K562 (cell line): ENCODE data around the gene SGMS1. TPM values are rescaled to one million over a fixed set of nuclear protein-coding genes. Genes with fewer than 3 reads are reported as not detected.

Source experiments
- E2F3 ChIP-seq: fragments of 250-450 bp; sonication (Bioruptor Pico); IDR thresholded peaks from 2 replicates; pipeline ENCODE4 v1.4.0; 2020; ENCODE audit warnings: mild to moderate bottlenecking
- ETV1 ChIP-seq: fragments of 450-650 bp; conservative IDR thresholded peaks from 2 replicates; pipeline ENCODE4 v1.6.1; 2016; ENCODE audit warnings: missing genetic modification characterization, control low read depth, low read depth, missing compliant biosample characterization
- GATAD2A ChIP-seq: fragments of 450-650 bp; IDR thresholded peaks from 2 replicates; pipeline ENCODE4 v1.6.1; 2017
- HDAC6 ChIP-seq: IDR thresholded peaks from 2 replicates; pipeline ENCODE4 v1.6.1; 2012; ENCODE audit warnings: low read depth, mild to moderate bottlenecking, control low read depth, inconsistent platforms, low read length, moderate library complexity
- HES1 ChIP-seq: fragments of 450-650 bp; IDR thresholded peaks from 2 replicates; pipeline ENCODE4 v1.6.1; 2016; ENCODE audit warnings: low read depth, mild to moderate bottlenecking, moderate library complexity
- HMBOX1 ChIP-seq: sonication (generic); IDR thresholded peaks from 2 replicates; pipeline ENCODE4 v1.6.1; 2016
- HNRNPL ChIP-seq: fragments of 200-400 bp; formaldehyde crosslinking; IDR thresholded peaks from 2 replicates; pipeline ENCODE4 v1.6.1; 2017; ENCODE audit warnings: low read depth, mild to moderate bottlenecking, low read length
- MTA3 ChIP-seq: fragments of 450-650 bp; formaldehyde crosslinking; IDR thresholded peaks from 2 replicates; pipeline ENCODE4 v1.6.1; 2017; ENCODE audit warnings: mild to moderate bottlenecking, borderline replicate concordance
- PHTF2 ChIP-seq: fragments of 250-450 bp; sonication (Bioruptor Pico); IDR thresholded peaks from 2 replicates; pipeline ENCODE4 v1.5.0; 2021; ENCODE audit warnings: mild to moderate bottlenecking
- POLR2AphosphoS5 ChIP-seq: IDR thresholded peaks from 2 replicates; pipeline ENCODE4 v1.6.1; 2011; ENCODE audit warnings: mild to moderate bottlenecking, low read depth, low read length, moderate library complexity; ENCODE audit not compliant: control insufficient read depth, insufficient read depth
- SRSF1 ChIP-seq: fragments of 200-400 bp; formaldehyde crosslinking; IDR thresholded peaks from 2 replicates; pipeline ENCODE4 v1.6.1; 2017; ENCODE audit warnings: mild to moderate bottlenecking, low read depth, low read length, moderate library complexity
- THRA ChIP-seq: fragments of 450-650 bp; IDR thresholded peaks from 2 replicates; pipeline ENCODE4 v1.6.1; 2017; ENCODE audit warnings: mild to moderate bottlenecking, moderate library complexity
- TOE1 ChIP-seq, 2 experiments: fragments of 450-650 bp in 1 of 2; sonication (generic) in 1 of 2; formaldehyde crosslinking in 1 of 2; IDR thresholded peaks; 2 replicates each; pipeline versions ENCODE4 v1.7.1 to v1.8.0; 2016 to 2022; ENCODE audit warnings: borderline replicate concordance in 2 of 2, mild to moderate bottlenecking in 2 of 2, antibody characterized with exemption in 1 of 2, inconsistent platforms in 1 of 2, low read depth in 1 of 2, missing genetic modification reagents in 1 of 2, moderate library complexity in 1 of 2
- ZNF134 ChIP-seq: fragments of 250-450 bp; sonication (Bioruptor Pico); conservative IDR thresholded peaks from 2 replicates; pipeline ENCODE4 v1.4.0; 2020
- ZNF449 ChIP-seq: fragments of 250-450 bp; sonication (Bioruptor Pico); IDR thresholded peaks from 2 replicates; pipeline ENCODE4 v1.8.0; 2022; ENCODE audit warnings: moderate library complexity, mild to moderate bottlenecking, inconsistent platforms
- ZNF609 ChIP-seq: sonication (generic); formaldehyde crosslinking; IDR thresholded peaks from 2 replicates; pipeline ENCODE4 v1.8.1; 2023; ENCODE audit warnings: missing genetic modification reagents, mild to moderate bottlenecking, borderline replicate concordance
- ZZZ3 ChIP-seq: fragments of 450-650 bp; IDR thresholded peaks from 2 replicates; pipeline ENCODE4 v1.6.1; 2016; ENCODE audit warnings: antibody characterized with exemption, mild to moderate bottlenecking, moderate library complexity
- polyA plus RNA-seq, 8 experiments: library from polyadenylated mRNA; depleted of rRNA in 4 of 8; stranded (reverse) in 5 of 8; unstranded in 3 of 8; fragments of >200 nt; fragmentation: Nextera tagmentation in 2 of 8; fragmentation: Illumina TruSeq in 1 of 8; extraction: Ambion mirVana in 2 of 8; extraction: Trizol in 1 of 8; gene quantifications; 2 replicates each; pipeline versions ENCODE4 v1.2.1 to v1.2.3, GENCODE V29; 2011 to 2014; ENCODE audit warnings: inconsistent platforms in 1 of 8, missing spikeins in 1 of 8
- total RNA-seq, 7 experiments: library from RNA; depleted of rRNA in 6 of 7; stranded (reverse); fragments of >200 nt in 6 of 7; fragmentation: Illumina TruSeq in 2 of 7; extraction: Trizol in 2 of 7; gene quantifications; 2 replicates each; pipeline versions ENCODE4 v1.2.1 to v1.2.3, GENCODE V29; 2011 to 2021; ENCODE audit warnings: low replicate concordance in 1 of 7

The SGMS1 gene
- total and polyA plus RNA-seq, 9 of the 15 experiments (the other 6 are each of a cell fraction or from before 2014, with no cell fraction given), result 22.6 to 232 (median 82.2) TPM

GRCh38 chr10:50397312-50398140 lies 226.2 kb downstream of the SGMS1 start (continued):
- TF ChIP-seq THRA (no peak), HES1 (no peak), ZNF609 (CRISPR knock-in tag) (no peak), E2F3 (CRISPR knock-in tag) (no peak), ZZZ3 (no peak), ZNF134 (CRISPR knock-in tag) (no peak), PHTF2 (CRISPR knock-in tag) (no peak), POLR2AphosphoS5 (no peak), HNRNPL (no peak), HDAC6 (no peak), HMBOX1 (peak; percentile 55), SRSF1 (no peak), ZNF449 (no peak), GATAD2A (no peak), MTA3 (no peak), ETV1 (0 out of 2 replicates have a peak, but pooled peaks have one; percentile 14), TOE1 (IDR thresholded peaks at IDR 0.05; ENCODE audit: borderline replicate concordance) (no peak), TOE1 (CRISPR knock-in tag; IDR thresholded peaks at IDR 0.05; ENCODE audit: borderline replicate concordance, low read depth) (no peak)
